Putamen (tissue), 1 donor: ENCODE results near the gene SPATA19.
"Not testable (repeated sequence)": the region's sequence is repeated elsewhere in the genome, so short reads cannot be mapped to it uniquely, and the experiment has no call there.

Experiments
- DNase-seq: peaks from one replicate; pipeline ENCODE4 v3.0.0-alpha.2; 2016; ENCODE audit warnings: low spot score

The SPATA19 gene

GRCh38 chr11:133845413-133845812 lies at the start of gene SPATA19:
SPATA19 (minus strand) TSS chr11:133845513; CDS start chr11:133845446, 67 bp downstream.
- DNase-seq, result no peak

- DNase-seq, result no peak
Measured at GRCh38 chr11:133895061-133895479, 49.8 kb upstream of the SPATA19 start.

GRCh38 chr11:133893381-133893780 lies 48.1 kb upstream of the SPATA19 start:
- DNase-seq, result no peak

GRCh38 chr11:133892584-133893380 lies 47.5 kb upstream of the SPATA19 start:
- no peak for DNase-seq

- DNase-seq, result no peak
Measured at GRCh38 chr11:133892126-133892525, 46.8 kb upstream of the SPATA19 start.

- no peak for DNase-seq
Measured at GRCh38 chr11:133889893-133890292, 44.6 kb upstream of the SPATA19 start.

GRCh38 chr11:133889188-133889587 lies 43.9 kb upstream of the SPATA19 start:
- no peak for DNase-seq

GRCh38 chr11:133887692-133888332 lies 42.5 kb upstream of the SPATA19 start:
- DNase-seq, result no peak

GRCh38 chr11:133886029-133886428 lies 40.7 kb upstream of the SPATA19 start:
- DNase-seq, result no peak

GRCh38 chr11:133872160-133872559 lies 26.8 kb upstream of the SPATA19 start:
- DNase-seq, result no peak

- DNase-seq, result no peak
Measured at GRCh38 chr11:133867456-133867855, 22.1 kb upstream of the SPATA19 start.

- no peak for DNase-seq
Measured at GRCh38 chr11:133865466-133865865, 20.2 kb upstream of the SPATA19 start.

- DNase-seq, result no peak
Measured at GRCh38 chr11:133864756-133865155, 19.4 kb upstream of the SPATA19 start.

GRCh38 chr11:133860151-133860550 lies 14.8 kb upstream of the SPATA19 start:
- DNase-seq, result no peak

GRCh38 chr11:133854330-133854960 lies 9.1 kb upstream of the SPATA19 start:
- not testable (repeated sequence) for DNase-seq

- DNase-seq, result no peak
Measured at GRCh38 chr11:133844217-133844616, 1.1 kb downstream of the SPATA19 start.

GRCh38 chr11:133843454-133843987 lies 1.8 kb downstream of the SPATA19 start:
- DNase-seq, result no peak

- DNase-seq, result no peak
Measured at GRCh38 chr11:133842730-133843129, 2.6 kb downstream of the SPATA19 start.

- DNase-seq, result no peak
Measured at GRCh38 chr11:133842053-133842452, 3.3 kb downstream of the SPATA19 start.

- DNase-seq, result no peak
Measured at GRCh38 chr11:133841279-133842043, 3.9 kb downstream of the SPATA19 start.

GRCh38 chr11:133840479-133840941 lies 4.8 kb downstream of the SPATA19 start:
- DNase-seq, result no peak
